Measurements from ENCODE around the gene SWAP70.

DNA sequence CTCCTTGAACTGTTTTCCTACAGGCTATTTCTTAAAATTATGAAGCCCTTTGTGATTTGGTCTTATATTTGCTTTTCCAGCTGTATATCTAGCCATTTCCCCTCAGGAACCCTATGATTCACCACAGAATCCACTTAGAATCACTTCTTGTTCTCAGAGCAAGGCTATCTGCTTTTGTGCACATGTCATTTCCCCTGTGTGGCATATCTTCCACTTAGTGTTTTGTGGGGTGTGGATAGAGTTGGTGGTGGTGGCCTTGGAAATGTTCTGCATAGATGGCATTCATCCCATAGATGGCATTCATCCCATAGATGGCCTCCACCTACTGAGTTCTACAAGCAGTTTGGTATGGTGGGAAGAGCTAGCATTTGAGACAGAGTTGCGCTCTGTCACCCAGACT lies 44.7 kb downstream of the SWAP70 start:
- no peak for TF ChIP-seq EZH2 (IDR thresholded peaks at IDR 0.05; ENCODE audit: low read depth)
- TF ChIP-seq, protein P1, sequence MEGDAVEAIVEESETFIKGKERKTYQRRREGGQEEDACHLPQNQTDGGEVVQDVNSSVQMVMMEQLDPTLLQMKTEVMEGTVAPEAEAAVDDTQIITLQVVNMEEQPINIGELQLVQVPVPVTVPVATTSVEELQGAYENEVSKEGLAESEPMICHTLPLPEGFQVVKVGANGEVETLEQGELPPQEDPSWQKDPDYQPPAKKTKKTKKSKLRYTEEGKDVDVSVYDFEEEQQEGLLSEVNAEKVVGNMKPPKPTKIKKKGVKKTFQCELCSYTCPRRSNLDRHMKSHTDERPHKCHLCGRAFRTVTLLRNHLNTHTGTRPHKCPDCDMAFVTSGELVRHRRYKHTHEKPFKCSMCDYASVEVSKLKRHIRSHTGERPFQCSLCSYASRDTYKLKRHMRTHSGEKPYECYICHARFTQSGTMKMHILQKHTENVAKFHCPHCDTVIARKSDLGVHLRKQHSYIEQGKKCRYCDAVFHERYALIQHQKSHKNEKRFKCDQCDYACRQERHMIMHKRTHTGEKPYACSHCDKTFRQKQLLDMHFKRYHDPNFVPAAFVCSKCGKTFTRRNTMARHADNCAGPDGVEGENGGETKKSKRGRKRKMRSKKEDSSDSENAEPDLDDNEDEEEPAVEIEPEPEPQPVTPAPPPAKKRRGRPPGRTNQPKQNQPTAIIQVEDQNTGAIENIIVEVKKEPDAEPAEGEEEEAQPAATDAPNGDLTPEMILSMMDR (conservative IDR thresholded peaks at IDR 0.05): no peak

Measured in PC-9 (cell line).